Measurements from ENCODE around the gene DISP3.

The DISP3 gene

GRCh38 chr1:11463177-11463576 lies 15.8 kb upstream of the DISP3 start:
- no peak overlapping the region for H3K27ac ChIP-seq (ENCODE audit: low read depth, low read length)
- no peak overlapping the region for H3K4me2 ChIP-seq (ENCODE audit: low read length)

GRCh38 chr1:11465307-11465706 lies 13.6 kb upstream of the DISP3 start:
- no peaks in the 10 kb centered on the region for H3K79me2 ChIP-seq (ENCODE audit: control insufficient read depth, low read length)
- no peaks in the 10 kb centered on the region for H3F3A ChIP-seq (ENCODE audit: control insufficient read depth, insufficient read depth)
- H3K4me1 ChIP-seq (ENCODE audit: control insufficient read depth, low read length): no peaks in the 10 kb centered on the region; the same call in 1 of the 2 replicates
- H3K9me3 ChIP-seq (ENCODE audit: control insufficient read depth, insufficient read depth, low read length): no peaks in the 10 kb centered on the region
- H3K4me2 ChIP-seq (ENCODE audit: low read length): no peak overlapping the region
- no peak for TF ChIP-seq EZH2phosphoT487 (IDR thresholded peaks at IDR 0.05; ENCODE audit: borderline replicate concordance, low read length)
- no peak for TF ChIP-seq CTCF (IDR thresholded peaks at IDR 0.05; ENCODE audit: low read depth, low read length, poor library complexity, severe bottlenecking)
- H3K9me2 ChIP-seq (replicated peaks; ENCODE audit: control insufficient read depth, low read length): no peaks in the 10 kb centered on the region
- peaks cover 66% of the 10 kb centered on the region for H3K27me3 ChIP-seq (ENCODE audit: control insufficient read depth, low read length)
- H3K36me3 ChIP-seq (ENCODE audit: control insufficient read depth, low read length): no peaks in the 10 kb centered on the region
- no peak overlapping the region for H3K4me3 ChIP-seq (ENCODE audit: low read length)
- H4K20me1 ChIP-seq (ENCODE audit: control insufficient read depth, insufficient read depth, low read depth, low read length): no peaks in the 10 kb centered on the region
- no peak overlapping the region for H3K27ac ChIP-seq (ENCODE audit: low read depth, low read length)

More at GRCh38 chr1:11463177-11463576, 15.8 kb upstream of the DISP3 start:
- Histone ChIP-seq H3K4me3 (ENCODE audit: low read length) (no peak overlapping the region), H3K27me3 (ENCODE audit: control insufficient read depth, low read length) (peaks cover 55% of the 10 kb centered on the region), H3K9me3 (ENCODE audit: control insufficient read depth, insufficient read depth, low read length) (no peaks in the 10 kb centered on the region), H3K9me2 (replicated peaks; ENCODE audit: control insufficient read depth, low read length) (no peaks in the 10 kb centered on the region), H3K4me1 (ENCODE audit: control insufficient read depth, low read length) (no peaks in the 10 kb centered on the region), H3F3A (ENCODE audit: control insufficient read depth, insufficient read depth) (no peaks in the 10 kb centered on the region), H3K79me2 (ENCODE audit: control insufficient read depth, low read length) (no peaks in the 10 kb centered on the region), H3K36me3 (ENCODE audit: control insufficient read depth, low read length) (no peaks in the 10 kb centered on the region), H4K20me1 (ENCODE audit: control insufficient read depth, insufficient read depth, low read depth, low read length) (no peaks in the 10 kb centered on the region)
- TF ChIP-seq EZH2phosphoT487 (IDR thresholded peaks at IDR 0.05; ENCODE audit: borderline replicate concordance, low read length) (no peak), CTCF (IDR thresholded peaks at IDR 0.05; ENCODE audit: low read depth, low read length, poor library complexity, severe bottlenecking) (no peak)

- H3K4me2 ChIP-seq (ENCODE audit: low read length): no peak overlapping the region
- no peaks in the 10 kb centered on the region for H4K20me1 ChIP-seq (ENCODE audit: control insufficient read depth, insufficient read depth, low read depth, low read length)
- H3K27ac ChIP-seq (ENCODE audit: low read depth, low read length): no peak overlapping the region
- no peak for TF ChIP-seq EZH2phosphoT487 (IDR thresholded peaks at IDR 0.05; ENCODE audit: borderline replicate concordance, low read length)
- no peak for TF ChIP-seq CTCF (IDR thresholded peaks at IDR 0.05; ENCODE audit: low read depth, low read length, poor library complexity, severe bottlenecking)
- H3K9me2 ChIP-seq (replicated peaks; ENCODE audit: control insufficient read depth, low read length): no peaks in the 10 kb centered on the region
- peaks cover 7% of the 10 kb centered on the region for H3K4me1 ChIP-seq (ENCODE audit: control insufficient read depth, low read length)
- no peaks in the 10 kb centered on the region for H3K9me3 ChIP-seq (ENCODE audit: control insufficient read depth, insufficient read depth, low read length)
- H3K27me3 ChIP-seq (ENCODE audit: control insufficient read depth, low read length): peaks cover 63% of the 10 kb centered on the region
- no peak overlapping the region for H3K4me3 ChIP-seq (ENCODE audit: low read length)
- no peaks in the 10 kb centered on the region for H3K36me3 ChIP-seq (ENCODE audit: control insufficient read depth, low read length)
- H3K79me2 ChIP-seq (ENCODE audit: control insufficient read depth, low read length): no peaks in the 10 kb centered on the region
- no peaks in the 10 kb centered on the region for H3F3A ChIP-seq (ENCODE audit: control insufficient read depth, insufficient read depth)
Observed at GRCh38 chr1:11466416-11466815, 12.5 kb upstream of the DISP3 start.

Measured in DOHH2 (cell line).